ENCODE measurements around the gene PLPP2.
"Not testable (repeated sequence)": the region's sequence is repeated elsewhere in the genome, so short reads cannot be mapped to it uniquely, and the experiment has no call there.

PLPP2 gene

DNA sequence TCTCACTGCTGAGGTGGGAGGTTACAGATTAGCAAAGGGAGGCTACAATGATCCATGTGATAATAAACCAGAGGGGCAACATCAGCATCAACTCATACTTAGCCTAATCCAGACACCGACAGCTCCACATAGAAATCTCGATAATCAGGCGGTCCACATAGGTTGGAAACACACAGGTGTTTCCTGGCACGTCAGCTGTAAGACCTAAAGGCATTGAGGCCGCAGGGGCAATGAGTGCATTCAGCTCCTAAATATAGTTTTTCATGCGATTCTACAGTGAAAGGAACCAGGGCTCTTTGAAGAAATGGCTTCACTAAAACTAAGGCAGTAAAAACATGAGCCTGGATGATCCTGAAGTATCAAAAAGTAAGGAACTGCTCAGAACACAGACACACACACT is 19.3 kb downstream of the PLPP2 start:
- Histone ChIP-seq H3K27ac (no peak overlapping the region), H3K9me3 (no peaks in the 10 kb centered on the region), H3K36me3 (no peaks in the 10 kb centered on the region), H3K4me3 (ENCODE audit: low read depth in 1 of 2, low read length in 1 of 2) (no peak overlapping the region), H3K4me1 (ENCODE audit: control insufficient read depth in 1 of 2, insufficient read depth in 1 of 2, low read depth in 1 of 2, low read length in 1 of 2) (peaks cover 2 to 5% of the 10 kb centered on the region in 2 experiments), H3K27me3 (peaks cover 53% of the 10 kb centered on the region)
- TF ChIP-seq, protein P1, sequence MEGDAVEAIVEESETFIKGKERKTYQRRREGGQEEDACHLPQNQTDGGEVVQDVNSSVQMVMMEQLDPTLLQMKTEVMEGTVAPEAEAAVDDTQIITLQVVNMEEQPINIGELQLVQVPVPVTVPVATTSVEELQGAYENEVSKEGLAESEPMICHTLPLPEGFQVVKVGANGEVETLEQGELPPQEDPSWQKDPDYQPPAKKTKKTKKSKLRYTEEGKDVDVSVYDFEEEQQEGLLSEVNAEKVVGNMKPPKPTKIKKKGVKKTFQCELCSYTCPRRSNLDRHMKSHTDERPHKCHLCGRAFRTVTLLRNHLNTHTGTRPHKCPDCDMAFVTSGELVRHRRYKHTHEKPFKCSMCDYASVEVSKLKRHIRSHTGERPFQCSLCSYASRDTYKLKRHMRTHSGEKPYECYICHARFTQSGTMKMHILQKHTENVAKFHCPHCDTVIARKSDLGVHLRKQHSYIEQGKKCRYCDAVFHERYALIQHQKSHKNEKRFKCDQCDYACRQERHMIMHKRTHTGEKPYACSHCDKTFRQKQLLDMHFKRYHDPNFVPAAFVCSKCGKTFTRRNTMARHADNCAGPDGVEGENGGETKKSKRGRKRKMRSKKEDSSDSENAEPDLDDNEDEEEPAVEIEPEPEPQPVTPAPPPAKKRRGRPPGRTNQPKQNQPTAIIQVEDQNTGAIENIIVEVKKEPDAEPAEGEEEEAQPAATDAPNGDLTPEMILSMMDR (IDR thresholded peaks at IDR 0.05) = no peak

DNA sequence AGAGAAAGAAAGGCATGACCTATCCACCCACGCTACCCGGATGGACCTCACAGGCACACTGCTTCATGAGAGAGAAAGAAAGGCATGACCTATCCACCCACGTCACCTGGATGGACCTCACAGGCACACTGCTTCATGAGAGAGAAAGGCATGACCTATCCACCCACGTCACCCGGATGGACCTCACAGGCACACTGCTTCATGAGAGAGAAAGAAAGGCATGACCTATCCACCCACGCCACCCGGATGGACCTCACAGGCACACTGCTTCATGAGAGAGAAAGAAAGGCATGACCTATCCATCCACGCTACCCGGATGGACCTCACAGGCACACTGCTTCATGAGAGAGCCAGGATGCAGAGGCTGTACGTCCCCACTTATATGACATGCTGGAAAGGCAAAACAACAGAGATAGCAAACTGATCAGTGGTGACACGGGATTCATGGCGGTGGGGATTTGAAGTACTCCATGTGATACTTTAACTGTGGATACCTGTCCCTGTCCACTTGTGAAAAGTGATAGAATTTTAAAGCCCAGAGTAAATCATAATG is 20.4 kb downstream of the PLPP2 start:
- H3K9me3 ChIP-seq; H3K36me3 ChIP-seq; H3K4me1 ChIP-seq (ENCODE audit: control insufficient read depth in 1 of 2, insufficient read depth in 1 of 2, low read depth in 1 of 2, low read length in 1 of 2); H3K27ac ChIP-seq; H3K4me3 ChIP-seq (ENCODE audit: low read depth in 1 of 2, low read length in 1 of 2): not testable (repeated sequence)
- H3K27me3 ChIP-seq = peaks cover 57% of the 10 kb centered on the region

DNA sequence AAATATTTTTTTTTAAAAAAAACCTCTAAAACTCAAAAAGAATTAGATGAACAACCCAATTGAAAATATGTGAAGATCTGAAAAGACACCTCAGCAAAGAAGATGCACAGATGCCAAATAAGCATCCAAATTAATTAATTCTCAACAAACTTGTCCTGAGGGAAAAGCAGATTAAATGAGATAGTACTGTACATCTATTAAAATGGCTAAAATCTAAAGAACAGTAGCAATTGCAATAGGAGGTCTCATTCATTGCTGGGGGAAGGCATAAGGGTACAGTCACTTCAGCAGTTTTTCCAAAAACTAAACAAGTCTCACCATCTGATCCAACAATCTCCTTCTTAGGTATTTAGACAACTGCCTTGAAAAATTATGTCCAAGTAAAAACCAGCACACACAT is 22.0 kb downstream of the PLPP2 start:
- no peak overlapping the region for H3K4me3 ChIP-seq (ENCODE audit: low read depth in 1 of 2, low read length in 1 of 2)
- no peaks in the 10 kb centered on the region for H3K9me3 ChIP-seq
- H3K36me3 ChIP-seq = no peaks in the 10 kb centered on the region
- H3K4me1 ChIP-seq (ENCODE audit: control insufficient read depth in 1 of 2, insufficient read depth in 1 of 2, low read depth in 1 of 2, low read length in 1 of 2) = peaks cover 5 to 8% of the 10 kb centered on the region in 2 experiments
- H3K27ac ChIP-seq = no peak overlapping the region
- TF ChIP-seq, protein P1 (IDR thresholded peaks at IDR 0.05) = no peak
- peaks cover 73% of the 10 kb centered on the region for H3K27me3 ChIP-seq

DNA sequence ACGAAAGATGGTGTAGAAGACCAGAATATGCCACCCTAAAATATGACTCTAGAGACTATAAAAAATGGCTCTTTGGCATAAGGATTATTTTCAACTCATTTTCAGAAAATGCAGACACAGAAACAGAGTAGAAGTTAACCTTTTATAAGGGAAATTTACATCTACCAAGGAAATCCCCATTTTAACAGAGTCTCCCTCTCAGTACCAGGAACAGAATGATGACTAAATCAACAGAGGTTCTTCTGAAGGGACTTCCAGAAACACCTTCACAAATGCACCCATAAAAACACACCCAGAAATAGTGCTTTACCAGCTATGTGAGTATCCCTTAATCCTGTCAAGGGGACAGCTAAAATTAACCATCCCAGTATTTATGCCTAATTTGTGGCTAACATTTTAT is 29.1 kb downstream of the PLPP2 start:
- peaks cover 51% of the 10 kb centered on the region for H3K27me3 ChIP-seq
- H3K36me3 ChIP-seq = no peaks in the 10 kb centered on the region
- no peak overlapping the region for H3K27ac ChIP-seq
- TF ChIP-seq, protein P1 (IDR thresholded peaks at IDR 0.05) = no peak
- peaks cover 5% of the 10 kb centered on the region in 2 experiments for H3K4me1 ChIP-seq (ENCODE audit: control insufficient read depth in 1 of 2, insufficient read depth in 1 of 2, low read depth in 1 of 2, low read length in 1 of 2)
- no peak overlapping the region for H3K4me3 ChIP-seq (ENCODE audit: low read depth in 1 of 2, low read length in 1 of 2)
- H3K9me3 ChIP-seq = no peaks in the 10 kb centered on the region

DNA sequence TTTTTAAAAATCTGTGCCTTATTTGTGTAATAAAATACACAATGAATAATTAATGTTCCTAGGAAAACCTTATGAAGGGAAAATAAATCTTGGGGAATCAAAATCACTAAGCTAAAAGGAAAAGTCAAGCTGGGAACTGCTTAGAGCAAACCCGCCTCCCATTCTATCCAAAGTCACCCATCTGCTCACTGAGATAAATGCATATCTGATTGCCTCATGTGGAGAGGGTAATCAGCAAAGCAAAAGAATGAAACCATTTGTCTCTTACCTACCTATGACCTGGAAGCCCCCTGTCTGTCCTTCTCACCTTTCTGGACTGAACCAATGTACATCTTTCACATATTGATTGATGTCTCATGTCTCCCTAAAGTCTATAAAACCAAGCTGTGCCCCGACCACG is 34.4 kb downstream of the PLPP2 start:
- not testable (repeated sequence) for H3K27ac ChIP-seq; H3K36me3 ChIP-seq; H3K4me3 ChIP-seq (ENCODE audit: low read depth in 1 of 2, low read length in 1 of 2); H3K9me3 ChIP-seq; H3K4me1 ChIP-seq (ENCODE audit: control insufficient read depth in 1 of 2, insufficient read depth in 1 of 2, low read depth in 1 of 2, low read length in 1 of 2)
- peaks cover 45% of the 10 kb centered on the region for H3K27me3 ChIP-seq

DNA sequence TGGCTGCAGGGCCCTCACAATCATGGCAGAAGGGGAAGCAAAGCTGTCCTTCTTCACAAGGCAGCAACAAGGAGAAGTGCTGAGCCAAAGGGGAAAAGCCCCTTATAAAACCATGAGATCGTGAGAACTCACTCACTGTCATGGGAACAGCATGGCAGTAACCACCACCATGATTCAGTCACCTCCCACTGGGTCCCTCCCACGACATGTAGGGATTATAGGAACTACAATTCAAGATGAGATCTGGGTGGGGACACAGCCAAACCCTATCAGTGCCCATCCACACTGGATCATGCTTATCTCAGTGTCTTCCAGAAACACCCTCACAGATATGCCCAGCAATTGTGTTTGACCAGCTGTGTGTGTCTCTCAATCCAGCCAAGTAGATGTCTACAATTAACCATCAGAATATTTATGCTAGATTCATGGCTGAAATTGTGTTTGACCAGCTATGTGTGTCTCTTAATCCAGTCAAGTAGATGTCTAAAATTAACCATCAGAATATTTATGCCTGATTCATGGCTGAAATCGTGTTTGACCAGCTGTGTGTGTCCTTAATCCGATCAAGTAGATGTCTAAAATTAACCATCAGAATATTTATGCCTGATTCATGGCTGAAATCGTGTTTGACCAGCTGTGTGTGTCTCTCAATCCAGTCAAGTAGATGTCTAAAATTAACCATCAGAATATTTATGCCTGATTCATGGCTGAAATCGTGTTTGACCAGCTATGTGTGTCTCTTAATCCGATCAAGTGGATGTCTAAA is 38.6 kb downstream of the PLPP2 start:
- peaks cover 52% of the 10 kb centered on the region for H3K27me3 ChIP-seq
- not testable (repeated sequence) for H3K4me1 ChIP-seq (ENCODE audit: control insufficient read depth in 1 of 2, insufficient read depth in 1 of 2, low read depth in 1 of 2, low read length in 1 of 2); H3K4me3 ChIP-seq (ENCODE audit: low read depth in 1 of 2, low read length in 1 of 2); H3K36me3 ChIP-seq; H3K27ac ChIP-seq; H3K9me3 ChIP-seq

DNA sequence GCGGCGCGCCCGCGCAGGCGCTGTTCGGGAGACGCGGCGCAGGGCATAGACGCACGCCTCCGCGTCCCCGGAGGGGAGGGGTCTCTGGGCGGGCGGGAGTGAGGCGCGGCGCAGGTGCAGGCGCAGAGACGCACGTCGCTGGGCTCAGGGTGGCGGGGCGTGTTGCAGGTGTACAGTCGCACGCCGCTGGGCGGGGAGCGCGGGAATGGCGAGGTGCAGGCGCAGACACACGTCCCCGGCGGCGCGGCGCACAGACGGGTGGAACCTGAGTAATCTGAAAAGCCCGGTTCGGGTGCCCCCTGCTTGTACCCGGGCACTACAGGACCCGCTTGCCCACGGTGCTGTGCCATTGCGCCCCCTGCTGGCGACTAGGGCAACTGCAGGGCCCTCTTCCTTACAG is 44.7 kb downstream of the PLPP2 start:
- TF ChIP-seq, protein P1 (IDR thresholded peaks at IDR 0.05) = no peak
- Histone ChIP-seq H3K9me3 (no peaks in the 10 kb centered on the region), H3K27ac (no peak overlapping the region), H3K36me3 (no peaks in the 10 kb centered on the region), H3K4me1 (ENCODE audit: control insufficient read depth in 1 of 2, insufficient read depth in 1 of 2, low read depth in 1 of 2, low read length in 1 of 2) (peaks cover 2 to 3% of the 10 kb centered on the region in 2 experiments), H3K4me3 (ENCODE audit: low read depth in 1 of 2, low read length in 1 of 2) (no peak overlapping the region), H3K27me3 (peaks cover 6% of the 10 kb centered on the region)

DNA sequence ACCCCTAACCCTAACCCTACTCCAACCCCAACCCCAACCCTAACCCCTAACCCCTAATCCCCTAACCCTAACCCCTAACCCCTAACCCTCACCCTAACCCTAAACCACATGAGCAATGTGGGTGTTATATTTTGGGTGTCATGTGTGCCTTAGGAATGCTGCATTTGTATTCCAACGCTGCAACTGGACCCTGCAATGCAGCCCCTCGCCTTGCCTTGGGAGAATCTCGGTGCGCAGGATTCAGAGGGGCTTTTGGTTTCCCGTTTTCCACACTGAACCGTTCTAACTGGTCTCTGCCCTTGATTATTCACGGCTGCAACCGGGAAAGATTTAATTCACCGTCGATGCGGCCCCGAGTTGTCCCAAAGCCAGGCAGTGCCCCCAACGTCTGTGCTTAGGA is 45.3 kb downstream of the PLPP2 start:
- H3K27me3 ChIP-seq; H3K9me3 ChIP-seq; H3K36me3 ChIP-seq; H3K4me1 ChIP-seq (ENCODE audit: control insufficient read depth in 1 of 2, insufficient read depth in 1 of 2, low read depth in 1 of 2, low read length in 1 of 2); H3K27ac ChIP-seq: not testable (repeated sequence)
- peak overlapping the region in 1 of 2 experiments; percentile 20 for H3K4me3 ChIP-seq (ENCODE audit: low read depth in 1 of 2, low read length in 1 of 2)

Measured in neutrophil (primary cell).